ENCODE results near the gene SLC39A11.

- no peak for TF ChIP-seq CTCF (IDR thresholded peaks at IDR 0.05)
- no peak for TF ChIP-seq POLR2AphosphoS5 (IDR thresholded peaks at IDR 0.05)
- no peak for TF ChIP-seq EP300 (IDR thresholded peaks at IDR 0.05)
- no peak for TF ChIP-seq POLR2A (IDR thresholded peaks at IDR 0.05)
Measured at GRCh38 chr17:72901083-72901482, 191.4 kb downstream of the SLC39A11 start.
